ENCODE measurements around the gene P3R3URF.
A peak's percentile ranks its signal among the peaks of the same experiment; 100 is the strongest.

P3R3URF gene

GRCh38 chr1:46131712-46132528, 44.4 kb downstream of the P3R3URF start:
- no peak for DNase-seq

- DNase-seq, result peak; percentile 44
These were observed 45.2 kb downstream of the P3R3URF start for GRCh38 chr1:46131093-46131492.

- DNase-seq, result peak; percentile 19
These were observed 45.7 kb downstream of the P3R3URF start for GRCh38 chr1:46130606-46131005.

GRCh38 chr1:46130121-46130520, 46.2 kb downstream of the P3R3URF start:
- peak; percentile 23 for DNase-seq

- DNase-seq, result no peak
These were observed 47.9 kb downstream of the P3R3URF start for GRCh38 chr1:46128344-46128743.

Measured in retina (tissue), 1 donor.